H1 (cell line): ENCODE results near the gene LRRC74A. TPM values are rescaled to one million over a fixed set of nuclear protein-coding genes. Genes with fewer than 3 reads are reported as not detected.

Experiments used
- CTCF ChIA-PET: fragments of 300-600 bp; sonication (Branson Sonifier 250); formaldehyde crosslinking; loops from one replicate; lab custom pipeline; 2021; ENCODE audit not compliant: partially characterized antibody; lab: Charles Lee
- POLR2A ChIA-PET: fragments of 300-600 bp; sonication (Branson Sonifier 250); formaldehyde crosslinking; loops from one replicate; lab custom pipeline; 2021; ENCODE audit warnings: inconsistent platforms; ENCODE audit not compliant: partially characterized antibody; lab: Charles Lee
- DNase-seq, 2 experiments: peaks; one replicate each; pipeline versions ENCODE4 v3.0.0 to v3.0.0-alpha.2; 2010 to 2022; ENCODE audit warnings: low spot score in 2 of 2, low read depth in 1 of 2, mixed read lengths in 1 of 2
- FAIRE-seq: peaks from 2 replicates; lab custom pipeline; 2011; peaks lifted over from hg19 to GRCh38; lab: Jason Lieb, UNC
- H2AFZ ChIP-seq: 2 replicates; pipeline ENCODE4 v1.8.1; 2012; ENCODE audit warnings: low read length, inconsistent platforms
- H2AK5ac ChIP-seq: 2 replicates; pipeline ENCODE4 v1.6.1; 2013; ENCODE audit warnings: low read depth, low read length
- H2BK120ac ChIP-seq: replicated peaks from 2 replicates; pipeline ENCODE3; 2013; ENCODE audit warnings: low read depth, low read length, inconsistent platforms
- H2BK12ac ChIP-seq: 2 replicates; pipeline ENCODE4 v1.6.1; 2013; ENCODE audit warnings: low read depth, low read length
- H2BK15ac ChIP-seq: 2 replicates; pipeline ENCODE4 v1.6.1; 2013; ENCODE audit warnings: low read length
- H2BK20ac ChIP-seq: 2 replicates; pipeline ENCODE4 v1.6.1; 2013; ENCODE audit warnings: low read length
- H2BK5ac ChIP-seq: 2 replicates; pipeline ENCODE4 v1.6.1; 2013; ENCODE audit warnings: low read depth, low read length
- H3K14ac ChIP-seq: 2 replicates; pipeline ENCODE4 v1.6.1; 2013; ENCODE audit warnings: inconsistent platforms; ENCODE audit not compliant: insufficient read length
- H3K18ac ChIP-seq: 2 replicates; pipeline ENCODE4 v1.6.1; 2013; ENCODE audit warnings: low read length; ENCODE audit errors: extremely low read depth
- H3K23ac ChIP-seq: 2 replicates; pipeline ENCODE4 v1.6.1; 2013; ENCODE audit warnings: inconsistent platforms; ENCODE audit not compliant: insufficient read length
- H3K23me2 ChIP-seq: 2 replicates; pipeline ENCODE4 v1.6.1; 2013; ENCODE audit warnings: low read depth, low read length
- H3K27ac ChIP-seq: 2 replicates; pipeline ENCODE4 v1.6.1; 2011; ENCODE audit warnings: low read depth, low read length, inconsistent platforms
- H3K27me3 ChIP-seq, 4 experiments: replicated peaks in 1 of 4; 1 replicate in 1 of 4; 2 replicates in 3 of 4; pipeline versions ENCODE4 v1.6.1 to v1.8.1; 2011 to 2013; ENCODE audit warnings: low read length in 3 of 4, mild to moderate bottlenecking in 3 of 4, inconsistent platforms in 2 of 4, mixed read lengths in 2 of 4, moderate library complexity in 1 of 4; ENCODE audit not compliant: control insufficient read depth in 3 of 4, insufficient read depth in 3 of 4; ENCODE audit errors: extremely low read depth in 1 of 4
- H3K36me3 ChIP-seq, 4 experiments: 2 replicates each; pipeline versions ENCODE4 v1.6.1 to v1.8.1; 2011 to 2013; ENCODE audit warnings: mild to moderate bottlenecking in 4 of 4, low read length in 3 of 4, moderate library complexity in 2 of 4, control low read depth in 1 of 4, inconsistent platforms in 1 of 4; ENCODE audit not compliant: insufficient read depth in 4 of 4, control insufficient read depth in 2 of 4
- H3K4ac ChIP-seq: replicated peaks from 2 replicates; pipeline ENCODE3; 2013; ENCODE audit warnings: low read length, low read depth, mixed read lengths, inconsistent platforms; ENCODE audit not compliant: insufficient read length
- H3K4me1 ChIP-seq, 4 experiments: replicated peaks in 1 of 4; 1 replicate in 1 of 4; 2 replicates in 3 of 4; pipeline versions ENCODE4 v1.6.1 to v1.8.1; 2011 to 2013; ENCODE audit warnings: low read length in 3 of 4, inconsistent platforms in 2 of 4, mixed read lengths in 1 of 4; ENCODE audit not compliant: insufficient read depth in 4 of 4, control insufficient read depth in 3 of 4
- H3K4me2 ChIP-seq, 2 experiments: 2 replicates each; pipeline versions ENCODE4 v1.6.1 to v1.8.1; 2011 to 2013; ENCODE audit warnings: low read depth in 2 of 2, low read length in 2 of 2, control low read depth in 1 of 2, inconsistent platforms in 1 of 2, mild to moderate bottlenecking in 1 of 2; ENCODE audit not compliant: insufficient read depth in 1 of 2
- H3K4me3 ChIP-seq, 4 experiments: fragments of 200-600, 300-600 bp in 1 of 4; sonication (generic), shearing (Covaris generic), sonication (Bioruptor Twin) in 1 of 4; 2 replicates each; pipeline versions ENCODE4 v1.5.1 to v1.8.1; 2011 to 2016; ENCODE audit warnings: low read length in 4 of 4, low read depth in 3 of 4, control low read depth in 2 of 4, inconsistent platforms in 2 of 4, mild to moderate bottlenecking in 2 of 4, mixed read lengths in 1 of 4, moderate library complexity in 1 of 4; ENCODE audit not compliant: insufficient read depth in 2 of 4; ENCODE audit errors: extremely low read depth in 1 of 4
- H3K56ac ChIP-seq: replicated peaks from 2 replicates; pipeline ENCODE3; 2013; ENCODE audit warnings: low read depth, mild to moderate bottlenecking, mixed read lengths, low read length, inconsistent platforms; ENCODE audit not compliant: insufficient read length
- H3K79me1 ChIP-seq: 2 replicates; pipeline ENCODE4 v1.6.1; 2013; ENCODE audit warnings: low read depth, low read length, control low read depth
- H3K79me2 ChIP-seq, 2 experiments: 2 replicates each; pipeline versions ENCODE4 v1.6.1 to v1.8.1; 2012 to 2013; ENCODE audit warnings: low read length in 2 of 2, mild to moderate bottlenecking in 2 of 2, inconsistent platforms in 1 of 2; ENCODE audit not compliant: insufficient read depth in 2 of 2, control insufficient read depth in 1 of 2
- H3K9ac ChIP-seq, 4 experiments: replicated peaks in 1 of 4; 1 replicate in 1 of 4; 2 replicates in 3 of 4; pipeline versions ENCODE4 v1.6.1 to v1.8.1; 2011 to 2013; ENCODE audit warnings: low read depth in 3 of 4, low read length in 3 of 4, control low read depth in 2 of 4, mild to moderate bottlenecking in 2 of 4, moderate library complexity in 2 of 4, inconsistent platforms in 1 of 4; ENCODE audit errors: extremely low read depth in 1 of 4
- H3K9me3 ChIP-seq, 2 experiments: 2 replicates each; pipeline versions ENCODE4 v1.6.1 to v1.8.1; 2012 to 2013; ENCODE audit warnings: mild to moderate bottlenecking in 2 of 2, moderate library complexity in 2 of 2, control low read depth in 1 of 2, inconsistent platforms in 1 of 2, low read depth in 1 of 2, low read length in 1 of 2, mixed read lengths in 1 of 2; ENCODE audit not compliant: insufficient read depth in 2 of 2
- H4K20me1 ChIP-seq, 2 experiments: replicated peaks in 1 of 2; 2 replicates each; pipeline versions ENCODE3 to v1.8.1; 2011 to 2013; ENCODE audit warnings: inconsistent platforms in 2 of 2, low read length in 2 of 2, mild to moderate bottlenecking in 1 of 2; ENCODE audit not compliant: insufficient read depth in 2 of 2, control insufficient read depth in 1 of 2
- H4K5ac ChIP-seq: 2 replicates; pipeline ENCODE4 v1.6.1; 2013; ENCODE audit warnings: low read length, low read depth, mixed read lengths, inconsistent platforms; ENCODE audit not compliant: insufficient read length
- H4K8ac ChIP-seq: 2 replicates; pipeline ENCODE4 v1.8.0; 2013; ENCODE audit warnings: mild to moderate bottlenecking, moderate library complexity, low read length, inconsistent platforms; ENCODE audit not compliant: insufficient read depth; ENCODE audit errors: extremely low read depth
- H4K91ac ChIP-seq: replicated peaks from 2 replicates; pipeline ENCODE3; 2013; ENCODE audit warnings: low read length, mixed read lengths, inconsistent platforms; ENCODE audit not compliant: insufficient read length
- GTF2F1 ChIP-seq: IDR thresholded peaks from 2 replicates; pipeline ENCODE4 v1.6.1; 2012; ENCODE audit warnings: low read depth, low read length, improper control_type of control experiment, borderline replicate concordance
- whole genome bisulfite sequencing, 2 experiments: shearing (Covaris generic) in 1 of 2; methylation state at CpG; one replicate each; pipeline versions ENCODE4 v1.1.6 to v1.1.7; 2013 to 2015; ENCODE audit warnings: low lambda C conversion rate in 2 of 2, mixed read lengths in 2 of 2, inconsistent platforms in 1 of 2, low coverage in 1 of 2, missing lambda C conversion rate in 1 of 2; ENCODE audit not compliant: insufficient replicate concordance in 2 of 2, insufficient coverage in 1 of 2, insufficient read length in 1 of 2; ENCODE audit errors: extremely low coverage in 1 of 2, missing lambda C conversion rate in 1 of 2; 5-methylcytosine and 5-hydroxymethylcytosine counted together
- polyA plus RNA-seq, 7 experiments: library from polyadenylated mRNA; depleted of rRNA in 3 of 7; stranded (reverse) in 5 of 7; unstranded in 2 of 7; fragments of >200 nt in 5 of 7; fragments of 200-250 nt in 2 of 7; gene quantifications; 1 replicate in 5 of 7; 2 replicates in 1 of 7; 4 replicates in 1 of 7; pipeline versions ENCODE4 v1.2.1 to v1.2.3, GENCODE V29; 2011 to 2013; ENCODE audit warnings: missing spikeins in 2 of 7, mixed read lengths in 2 of 7
- total RNA-seq: library from RNA; stranded (reverse); fragmentation: NEBNext Ultra II Directional; extraction: Animal tissue kit (Norgen Biotek cat#: 25700); gene quantifications from 2 replicates; pipeline ENCODE4 v1.2.1, GENCODE V29; 2021
- TF ChIP-seq, protein P1 (sequence below): IDR thresholded peaks from 2 replicates; pipeline ENCODE4 v1.6.1; 2012; ENCODE audit warnings: inconsistent platforms

LRRC74A gene
- total and polyA plus RNA-seq, 2 of the 8 experiments (the other 6 are each of a cell fraction or from before 2014, with no cell fraction given), result not detected

DNA sequence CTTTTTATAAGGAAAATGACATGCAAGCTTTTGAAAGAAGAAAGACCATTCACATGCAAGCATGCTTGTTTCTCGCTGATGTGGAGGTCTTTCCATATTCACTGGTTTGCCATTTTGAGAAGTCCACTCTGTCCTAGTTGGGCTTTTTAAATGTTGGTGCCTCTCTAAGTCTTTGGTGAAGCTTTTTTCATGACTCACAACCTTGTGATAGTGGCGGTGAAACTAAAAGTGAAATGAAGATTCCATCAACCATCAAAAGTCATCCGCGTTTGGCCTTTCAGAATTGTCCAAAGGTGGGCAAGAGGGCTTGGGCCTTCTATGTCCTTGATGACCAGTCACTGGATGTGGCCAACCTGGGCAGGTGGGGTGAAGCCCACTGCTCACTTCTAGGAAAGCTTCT, 4.3 kb downstream of the LRRC74A start:
- Histone ChIP-seq H3K23ac (no peak overlapping the region), H3K4me3 (no peak overlapping the region), H2AK5ac (no peak overlapping the region), H3K36me3 (no peaks in the 10 kb centered on the region), H3K18ac (no peak overlapping the region), H3K27me3 (no peaks in the 10 kb centered on the region), H3K4me1 (peaks cover 3 to 22% (median 10%) of the 10 kb centered on the region in 4 experiments), H3K9me3 (no peaks in the 10 kb centered on the region), H2BK5ac (no peak overlapping the region), H3K56ac (no peak overlapping the region), H4K8ac (no peak overlapping the region), H2AFZ (0 out of 2 replicates have a peak overlapping the region, but pooled peaks have one; percentile 36), H3K4ac (no peak overlapping the region), H3K23me2 (no peaks in the 10 kb centered on the region), H2BK120ac (no peak overlapping the region), H3K27ac (no peak overlapping the region), H4K20me1 (no peaks in the 10 kb centered on the region), H3K14ac (no peak overlapping the region), H3K4me2 (no peak overlapping the region), H4K5ac (no peak overlapping the region), H2BK20ac (no peak overlapping the region), H4K91ac (no peak overlapping the region), H3K79me1 (no peaks in the 10 kb centered on the region), H2BK15ac (no peak overlapping the region), H3K79me2 (no peaks in the 10 kb centered on the region), H2BK12ac (no peak overlapping the region), H3K9ac (no peak overlapping the region)
- FAIRE-seq (no peak), DNase-seq (no peak)
- 85% methylated on average over 4 of the region's 4 CpGs; no CpG with 5 or more reads in 1 of the 2 experiments for WGBS, 2 experiments
- TF ChIP-seq GTF2F1, result no peak
- TF ChIP-seq, protein P1, sequence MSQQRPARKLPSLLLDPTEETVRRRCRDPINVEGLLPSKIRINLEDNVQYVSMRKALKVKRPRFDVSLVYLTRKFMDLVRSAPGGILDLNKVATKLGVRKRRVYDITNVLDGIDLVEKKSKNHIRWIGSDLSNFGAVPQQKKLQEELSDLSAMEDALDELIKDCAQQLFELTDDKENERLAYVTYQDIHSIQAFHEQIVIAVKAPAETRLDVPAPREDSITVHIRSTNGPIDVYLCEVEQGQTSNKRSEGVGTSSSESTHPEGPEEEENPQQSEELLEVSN, result no peak
- CTCF ChIA-PET, result interaction anchor here (0.7 to 1.9 kb wide), 4 partner anchors 11 to 83 kb away, joined by 3 to 7 read pairs (median 4); no protein-coding TSS in a partner anchor
- POLR2A ChIA-PET, result interaction anchor here (1.8 kb wide), 1 partner anchor 19 kb away, joined by 7 read pairs; the partner anchor contains the start of gene ANGEL1
